LNCAP (cell line): Measurements from ENCODE around the gene CTDSPL.

Experiments
- CTCF ChIP-seq: fragments of 450-650 bp; IDR thresholded peaks from 2 replicates; pipeline ENCODE4 v1.5.1; 2017; ENCODE audit warnings: mild to moderate bottlenecking

The CTDSPL gene

DNA sequence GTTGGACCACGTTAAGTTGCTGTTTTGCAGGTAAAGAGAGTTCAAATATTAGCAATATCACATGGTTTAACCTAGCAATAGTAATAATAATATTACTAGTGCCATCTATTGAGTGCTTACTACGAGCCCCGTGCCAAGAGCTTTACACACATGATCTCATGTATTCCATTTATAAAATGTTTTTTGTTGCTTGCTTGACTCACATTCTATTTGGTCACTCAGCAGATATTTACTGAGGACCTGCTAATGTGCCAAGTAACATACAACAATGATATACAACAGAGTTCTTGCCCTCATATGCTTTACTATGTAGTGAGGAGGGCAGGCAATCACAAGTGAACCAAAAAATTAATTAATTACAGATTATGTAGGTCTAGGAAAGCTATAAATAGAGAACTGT is 36.7 kb downstream of the CTDSPL start:
- no peak for TF ChIP-seq CTCF

GRCh38 chr3:37899101-37899707 is 37.5 kb downstream of the CTDSPL start:
- no peak for TF ChIP-seq CTCF

GRCh38 chr3:37899711-37900306 is 38.1 kb downstream of the CTDSPL start:
- TF ChIP-seq CTCF, result no peak

DNA sequence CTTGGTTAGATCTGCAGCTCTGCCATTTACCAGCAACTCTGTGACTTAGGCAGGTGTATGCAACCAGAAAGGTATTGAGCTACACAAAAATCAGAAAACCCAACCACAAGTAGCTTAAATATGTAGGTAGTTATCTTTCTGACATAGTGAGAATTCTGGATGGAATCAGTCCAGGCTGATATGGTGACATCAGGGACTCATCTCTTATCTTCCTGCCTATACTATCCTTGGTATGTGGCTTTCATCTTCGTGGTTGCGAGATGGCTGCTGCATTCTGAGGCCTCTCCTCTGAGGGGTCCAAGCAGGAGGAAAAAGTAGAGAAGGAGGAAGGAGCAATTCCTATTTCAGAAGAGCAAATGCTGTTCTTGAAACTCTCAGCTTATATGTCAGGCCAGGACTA is 40.0 kb downstream of the CTDSPL start:
- TF ChIP-seq CTCF, result no peak

DNA sequence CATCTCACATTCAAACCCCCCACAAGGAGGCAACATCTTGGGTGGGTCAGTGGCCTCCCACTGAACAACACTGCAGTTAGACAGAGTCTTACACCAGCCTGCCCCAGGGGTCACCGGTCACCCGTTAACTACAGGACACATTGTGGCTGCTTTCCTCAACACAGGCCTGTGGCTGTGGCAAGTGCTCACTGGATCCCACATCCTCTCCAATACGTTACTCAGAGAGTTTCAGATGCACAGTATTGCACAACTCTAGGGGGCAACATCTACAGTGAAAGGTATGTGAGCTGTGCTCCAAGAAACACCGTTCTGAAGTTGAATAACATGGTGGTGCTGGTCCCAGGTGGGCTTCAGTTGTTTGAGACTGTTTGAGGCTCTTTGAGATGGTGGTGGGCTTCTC is 41.0 kb downstream of the CTDSPL start:
- no peak for TF ChIP-seq CTCF

- TF ChIP-seq CTCF, result no peak
These were observed 41.6 kb downstream of the CTDSPL start for GRCh38 chr3:37903320-37903719.

DNA sequence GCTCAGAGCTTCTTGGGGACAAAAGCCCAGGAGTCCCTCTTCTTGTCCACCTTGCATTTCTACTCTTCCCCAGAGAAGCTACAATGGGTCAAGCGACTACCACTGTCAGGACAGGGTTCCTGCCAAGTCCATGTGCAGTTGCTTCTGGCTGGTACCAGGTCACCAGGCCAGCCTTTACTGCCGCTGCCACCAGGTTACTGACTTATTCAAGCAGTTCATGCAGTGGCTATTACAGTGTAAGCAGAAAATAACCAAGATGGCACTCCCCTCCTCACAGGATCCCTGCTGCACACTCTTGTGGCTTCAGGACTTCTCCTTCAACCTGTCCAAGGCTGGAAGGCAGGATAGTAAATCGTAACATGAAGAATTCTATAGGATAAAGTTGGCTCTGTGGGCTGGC is 42.1 kb downstream of the CTDSPL start:
- no peak for TF ChIP-seq CTCF

DNA sequence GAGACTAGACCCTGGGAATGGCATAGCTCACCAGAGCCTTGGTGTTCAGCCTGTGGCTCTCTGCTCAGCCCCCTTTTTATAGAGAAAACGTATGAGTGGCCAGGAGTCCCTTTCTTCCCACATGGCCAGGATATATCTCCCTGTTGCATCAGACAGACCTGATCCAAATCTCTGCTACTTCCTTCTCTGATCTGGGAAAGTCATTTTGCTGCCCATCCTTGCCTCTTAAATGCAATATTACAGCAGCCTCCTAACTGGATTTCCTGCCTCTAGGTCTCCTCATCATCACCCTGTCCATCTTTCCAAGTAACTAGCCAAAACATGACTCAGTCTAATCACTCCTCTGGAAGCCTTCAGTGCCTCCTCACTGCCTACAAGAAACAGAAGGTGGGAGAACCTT is 42.9 kb downstream of the CTDSPL start:
- no peak for TF ChIP-seq CTCF
